Activated gamma-delta T cell treated with Interleukin-2 at 50 U/mL for 16 hours (primary cell): Measurements from ENCODE around the gene CKAP2L.

Source experiments
- DNase-seq: peaks from one replicate; pipeline ENCODE4 v3.0.0-alpha.2; 2020

CKAP2L gene

DNA sequence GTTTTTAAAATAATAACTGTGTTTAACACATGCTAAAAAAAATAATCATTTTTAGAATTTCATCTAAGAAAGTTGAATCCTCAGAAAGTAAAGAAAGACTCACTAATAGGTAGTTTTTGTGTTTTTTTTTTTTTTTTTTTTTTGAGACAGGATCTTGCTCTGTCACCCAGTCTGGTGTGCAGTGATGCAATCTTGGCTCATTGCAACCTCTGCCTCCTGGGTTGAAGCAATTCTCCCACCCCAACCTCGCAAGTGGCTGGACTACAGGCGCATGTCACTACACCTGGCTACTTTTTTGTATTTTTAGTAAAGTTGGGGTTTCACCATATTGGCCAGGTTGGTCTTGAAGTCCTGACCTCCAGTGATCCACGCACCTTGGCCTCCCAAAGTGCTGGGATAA lies 7.1 kb downstream of the CKAP2L start:
- no peak for DNase-seq

DNA sequence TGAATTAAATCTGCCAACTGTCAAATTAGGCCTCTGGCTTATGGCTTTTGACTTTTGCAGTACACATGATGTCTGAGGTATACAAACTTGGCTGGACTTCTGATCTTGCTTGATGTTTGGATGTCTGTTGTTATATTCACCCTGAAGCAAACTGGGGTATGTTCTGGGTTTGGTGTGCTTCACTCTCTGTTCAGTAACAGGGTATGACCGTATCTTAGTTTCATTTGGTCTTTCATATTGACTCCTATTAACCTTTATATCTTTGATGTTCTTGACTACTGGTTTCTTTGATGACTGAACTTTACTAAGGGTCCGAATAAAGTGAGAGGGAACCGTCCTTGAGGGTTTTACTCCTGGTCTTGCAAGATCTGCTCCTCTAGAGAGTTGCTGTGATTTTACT lies 8.2 kb downstream of the CKAP2L start:
- DNase-seq = no peak

DNA sequence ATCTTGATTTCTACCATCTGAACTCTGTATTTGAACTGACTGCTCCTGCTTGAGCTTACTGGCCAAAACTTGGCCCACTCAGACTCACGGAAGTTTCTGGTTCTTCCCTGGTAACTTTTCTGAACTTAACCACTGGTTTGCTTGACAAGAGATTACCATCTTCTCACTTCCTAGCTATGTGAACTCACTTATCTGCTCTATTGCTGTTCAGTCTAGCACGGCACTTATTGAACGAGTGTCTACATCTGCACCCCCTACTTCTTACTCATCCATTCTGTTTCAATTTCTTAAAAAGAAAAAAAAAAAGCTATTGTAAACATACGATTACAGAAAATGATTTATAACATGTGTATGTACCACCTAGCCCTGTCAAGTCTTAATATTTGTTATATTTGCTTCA lies 9.0 kb downstream of the CKAP2L start:
- DNase-seq = no peak

DNA sequence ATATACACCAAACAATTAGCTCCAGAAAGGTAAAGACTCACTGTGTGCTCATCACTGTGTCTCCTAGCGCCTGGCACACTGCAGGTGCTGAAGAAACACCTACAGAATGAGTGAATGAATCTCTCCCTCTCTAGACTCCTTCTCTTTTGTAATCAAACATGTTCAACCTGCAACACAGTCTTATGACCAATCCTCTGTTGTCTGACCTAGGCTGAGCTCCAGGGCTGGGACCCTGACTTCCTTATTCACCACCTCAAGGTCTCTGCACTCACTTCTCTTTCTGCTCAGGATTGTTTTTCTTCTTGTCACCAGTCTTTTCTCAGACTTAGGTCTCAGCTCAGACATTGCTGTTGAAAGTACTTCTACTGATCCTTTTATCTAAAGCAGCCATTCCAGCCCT lies 9.8 kb downstream of the CKAP2L start:
- DNase-seq = no peak

DNA sequence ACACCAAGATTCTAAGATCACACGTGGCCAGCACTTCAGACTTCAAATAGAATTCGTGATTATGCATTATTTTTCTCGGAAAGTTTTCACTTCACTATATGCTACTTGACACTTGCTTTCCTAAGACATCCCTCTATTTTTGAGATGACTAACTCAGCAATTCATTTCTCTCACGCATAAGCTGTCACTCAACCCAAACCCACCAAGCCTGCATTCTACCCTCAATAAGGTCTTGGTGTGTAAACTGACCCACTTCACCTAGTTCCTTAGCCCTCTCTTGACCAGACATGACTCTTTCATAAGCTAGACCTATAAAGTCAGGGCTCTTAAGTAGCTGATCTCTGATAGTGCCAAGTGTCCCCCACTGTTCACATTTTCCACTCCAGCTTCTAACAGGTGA lies 11.7 kb downstream of the CKAP2L start:
- DNase-seq = no peak

DNA sequence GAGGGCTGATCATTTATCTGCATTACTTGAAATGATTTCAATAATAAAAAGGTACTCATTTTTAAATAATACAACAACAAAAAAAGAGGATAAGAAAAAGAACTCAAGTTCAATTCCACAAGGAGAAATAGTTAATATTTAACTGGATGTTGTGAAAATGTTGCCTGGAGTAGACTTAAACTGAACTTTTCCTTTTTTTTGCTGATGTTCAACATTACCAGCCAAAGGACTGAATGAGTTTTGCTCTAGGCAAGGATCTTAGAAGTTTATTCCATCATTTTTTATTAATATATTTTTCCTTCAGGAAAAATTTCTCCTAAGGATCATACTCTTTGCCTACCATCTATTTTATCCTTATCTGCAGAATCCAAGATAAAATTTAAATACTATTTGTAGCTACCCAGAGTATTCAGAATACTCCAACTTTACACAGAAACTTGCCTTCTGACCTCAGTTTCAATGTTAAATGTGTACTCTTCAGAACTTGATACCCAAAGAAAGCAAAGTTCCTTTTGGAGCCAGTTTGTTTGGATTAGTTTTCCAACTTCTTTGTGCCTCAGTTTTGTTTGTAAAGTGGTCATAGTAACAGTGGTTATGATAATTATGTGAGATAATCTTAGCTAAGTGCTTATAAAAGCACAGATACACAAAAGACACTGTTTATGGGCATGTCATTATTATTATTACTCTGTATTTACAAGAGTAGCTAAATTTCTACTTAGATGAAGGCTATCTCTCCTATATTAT lies 12.8 kb downstream of the CKAP2L start:
- no peak for DNase-seq

DNA sequence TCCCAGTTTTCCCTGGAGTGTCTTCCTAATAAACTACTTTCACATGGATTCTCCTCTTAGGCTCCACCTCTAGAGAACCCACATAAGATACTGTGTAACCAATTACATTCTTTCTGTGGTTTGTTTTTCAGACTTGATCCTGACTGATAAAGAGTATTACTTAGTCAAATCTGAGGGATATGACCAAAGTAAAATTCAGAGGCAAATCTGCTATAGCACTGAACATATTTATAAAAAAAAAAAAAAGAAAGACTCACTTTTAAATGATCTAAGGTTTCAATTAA lies 13.9 kb downstream of the CKAP2L start:
- no peak for DNase-seq

DNA sequence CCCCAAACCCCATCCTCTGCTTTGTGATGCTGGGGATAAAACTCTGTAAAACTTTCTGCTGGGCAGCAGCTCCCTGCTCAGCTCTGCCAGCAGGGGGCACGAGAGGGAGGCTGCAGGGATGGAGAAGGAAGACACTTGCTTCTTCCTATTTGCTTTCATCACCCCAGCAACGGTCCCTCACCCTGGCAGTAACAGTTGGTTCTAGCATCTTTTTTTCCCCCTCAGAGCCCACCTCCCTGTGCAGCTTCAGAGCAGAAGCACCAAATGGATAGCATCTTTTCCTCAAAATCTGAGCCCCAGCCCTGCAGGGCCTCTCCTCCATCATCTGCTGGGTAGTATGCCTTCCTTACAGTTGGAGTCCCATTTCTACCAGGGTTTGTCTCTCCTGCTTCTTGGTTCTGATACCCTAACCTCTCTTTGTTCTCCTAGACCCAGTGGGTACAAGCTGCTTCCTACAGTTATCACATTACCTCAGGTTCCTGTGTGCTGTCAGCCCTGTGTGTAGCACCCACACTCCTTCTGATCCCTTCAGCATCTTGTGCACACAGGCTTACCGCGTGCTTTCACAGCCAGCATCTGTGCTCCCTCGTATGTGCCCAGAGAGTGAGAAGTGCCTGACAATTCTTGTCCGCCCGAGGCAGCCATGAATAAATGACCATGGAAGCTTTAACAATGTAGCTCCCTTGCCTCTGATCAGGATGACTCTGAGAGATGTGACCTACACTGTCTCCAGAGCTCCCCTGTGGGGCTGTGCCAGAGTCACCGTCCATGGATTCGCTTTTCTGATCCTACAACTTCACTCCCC lies 14.5 kb downstream of the CKAP2L start:
- peak; percentile 79 for DNase-seq

DNA sequence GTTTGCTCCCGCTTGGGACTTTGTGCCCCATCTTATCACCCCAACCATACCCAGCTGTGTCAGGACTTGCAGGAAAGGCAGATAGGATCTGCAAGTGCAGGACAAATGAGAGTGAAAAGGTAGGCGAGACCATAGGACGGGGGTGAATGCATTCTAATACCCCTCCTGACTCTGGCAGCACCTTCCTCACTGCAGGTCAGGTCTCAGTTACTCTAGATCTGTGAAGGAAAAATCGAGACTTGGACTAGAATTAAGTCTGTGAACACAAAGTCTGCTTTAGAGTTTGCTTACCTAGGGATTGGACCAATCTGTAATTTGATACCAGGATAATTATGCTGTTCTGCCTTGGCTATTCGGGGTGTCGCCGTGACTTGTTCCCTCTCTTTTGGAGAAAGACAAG lies 23.9 kb downstream of the CKAP2L start:
- DNase-seq = no peak

DNA sequence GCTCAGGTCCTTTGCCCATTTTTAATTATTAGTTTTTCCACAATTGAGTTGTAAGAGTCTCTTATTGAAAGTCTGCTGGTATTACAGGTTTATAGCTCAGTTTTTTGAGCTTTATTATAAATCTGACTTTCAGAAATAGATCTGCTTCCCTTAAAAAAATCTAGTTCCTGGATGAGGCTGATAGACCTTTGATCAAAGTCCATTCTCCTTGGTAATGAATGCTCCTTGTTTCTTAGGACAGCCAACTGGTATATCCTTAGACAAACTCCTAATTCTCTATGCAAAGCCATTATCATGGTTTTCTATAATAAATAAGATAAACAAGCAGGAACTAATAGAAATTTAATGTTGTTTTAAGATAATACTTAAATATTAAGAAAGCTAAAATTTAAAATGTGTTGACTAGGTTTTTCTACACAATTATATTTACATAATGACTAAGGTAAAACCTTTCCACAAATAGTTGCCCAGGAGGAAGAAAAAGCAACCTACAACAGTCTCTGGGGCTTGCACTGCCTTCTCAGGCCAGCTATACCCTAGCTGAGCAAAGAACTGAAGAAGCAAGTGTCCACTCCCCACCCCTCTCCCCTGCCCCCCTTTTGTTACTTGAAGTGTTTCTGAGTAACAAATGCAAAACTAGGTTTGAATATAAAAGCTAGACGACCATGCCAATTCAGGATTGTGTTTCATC lies 26.7 kb downstream of the CKAP2L start:
- no peak for DNase-seq

DNA sequence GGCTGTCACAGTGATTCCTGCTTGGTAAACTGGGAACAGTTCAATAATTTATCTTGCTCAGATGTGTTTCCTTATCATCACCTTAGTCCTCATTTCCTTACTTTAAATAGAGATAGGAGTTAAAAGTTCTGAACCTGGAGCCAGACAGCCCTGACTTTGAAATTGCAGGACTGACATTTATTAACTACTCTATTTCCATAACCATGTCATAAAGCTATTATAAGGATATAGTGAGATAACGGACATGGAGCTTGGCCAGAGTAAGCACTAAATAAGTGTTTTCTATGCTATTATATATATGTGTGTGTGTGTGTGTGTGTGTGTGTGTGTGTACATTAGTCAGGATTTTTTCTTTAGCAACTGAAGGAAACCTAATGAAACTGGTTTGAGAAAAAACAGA lies 30.5 kb downstream of the CKAP2L start:
- no peak for DNase-seq

DNA sequence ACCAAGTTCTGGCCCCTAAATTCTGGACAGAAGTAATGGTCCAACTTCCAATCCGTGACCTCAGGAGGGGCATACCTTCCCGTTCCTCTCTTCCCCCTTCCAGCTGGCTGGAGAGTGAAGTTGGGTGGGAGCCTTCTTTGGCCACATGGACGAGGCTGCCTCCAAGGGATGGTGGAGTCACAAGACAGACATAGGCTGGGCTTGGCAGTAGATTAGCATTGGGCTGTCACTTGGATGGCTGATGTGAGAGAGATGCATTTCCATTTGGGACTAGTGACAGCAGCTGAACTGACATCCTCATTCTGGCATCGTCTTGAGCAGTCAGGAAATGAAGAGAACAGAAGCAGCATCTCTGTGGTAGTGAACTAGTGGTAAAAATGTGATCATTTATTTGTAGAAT lies 31.0 kb downstream of the CKAP2L start:
- DNase-seq = no peak

DNA sequence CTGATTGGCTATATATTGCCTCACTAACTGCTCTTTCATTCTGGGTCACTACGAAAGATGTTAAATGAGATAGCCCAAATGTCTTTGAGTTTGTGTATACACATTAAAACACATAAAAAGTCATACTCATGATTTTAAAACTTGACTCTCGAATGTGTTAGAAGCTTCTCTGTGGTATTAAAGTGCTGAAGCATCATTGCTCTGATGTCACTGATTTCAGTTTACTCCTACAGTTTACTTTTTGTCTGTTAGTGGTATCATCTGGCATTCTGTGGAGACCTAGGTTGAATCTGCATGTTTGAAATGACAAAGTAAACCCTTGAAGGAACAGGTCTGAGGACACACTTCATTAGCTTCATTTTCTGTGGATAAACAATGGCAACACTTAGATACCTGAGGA lies 32.9 kb downstream of the CKAP2L start:
- no peak for DNase-seq

DNA sequence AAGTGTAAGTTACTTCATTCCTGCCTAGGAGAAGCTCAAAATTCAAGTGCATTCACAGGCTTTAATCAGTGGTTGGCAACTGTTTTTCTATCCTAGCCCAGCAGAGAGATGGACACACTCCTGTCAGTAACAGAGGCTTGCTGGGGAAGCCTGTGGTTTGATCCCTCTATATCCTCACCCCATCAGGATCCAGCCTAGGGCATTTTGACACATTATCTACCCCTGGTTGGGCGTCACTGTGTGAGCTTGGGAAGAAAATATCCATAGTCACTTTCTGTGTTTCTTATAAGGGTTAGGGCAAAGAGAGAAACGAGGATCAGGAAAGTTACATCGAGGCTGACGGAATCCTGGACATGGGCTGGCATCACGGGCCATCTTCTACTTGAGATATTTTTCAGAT lies 33.6 kb downstream of the CKAP2L start:
- DNase-seq = no peak

DNA sequence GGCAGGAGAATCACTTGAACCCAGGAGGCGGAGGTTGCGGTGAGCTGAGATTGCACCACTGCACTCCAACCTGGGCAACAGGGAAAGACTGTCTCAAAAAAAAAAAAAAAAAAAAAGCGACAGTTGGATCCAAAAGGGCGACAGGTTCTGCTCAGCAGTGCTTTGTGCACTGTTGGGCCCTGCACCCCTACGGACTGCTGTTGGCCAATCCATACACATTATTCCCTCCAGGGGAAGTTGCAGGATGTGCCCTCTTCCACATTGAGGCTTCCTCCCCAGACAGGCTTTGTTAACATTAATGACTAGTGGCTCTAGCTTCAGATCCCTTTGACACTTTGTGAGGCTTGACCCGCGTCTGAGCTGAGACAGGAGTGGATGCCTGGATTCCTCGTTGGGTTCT lies 34.2 kb downstream of the CKAP2L start:
- no peak for DNase-seq

DNA sequence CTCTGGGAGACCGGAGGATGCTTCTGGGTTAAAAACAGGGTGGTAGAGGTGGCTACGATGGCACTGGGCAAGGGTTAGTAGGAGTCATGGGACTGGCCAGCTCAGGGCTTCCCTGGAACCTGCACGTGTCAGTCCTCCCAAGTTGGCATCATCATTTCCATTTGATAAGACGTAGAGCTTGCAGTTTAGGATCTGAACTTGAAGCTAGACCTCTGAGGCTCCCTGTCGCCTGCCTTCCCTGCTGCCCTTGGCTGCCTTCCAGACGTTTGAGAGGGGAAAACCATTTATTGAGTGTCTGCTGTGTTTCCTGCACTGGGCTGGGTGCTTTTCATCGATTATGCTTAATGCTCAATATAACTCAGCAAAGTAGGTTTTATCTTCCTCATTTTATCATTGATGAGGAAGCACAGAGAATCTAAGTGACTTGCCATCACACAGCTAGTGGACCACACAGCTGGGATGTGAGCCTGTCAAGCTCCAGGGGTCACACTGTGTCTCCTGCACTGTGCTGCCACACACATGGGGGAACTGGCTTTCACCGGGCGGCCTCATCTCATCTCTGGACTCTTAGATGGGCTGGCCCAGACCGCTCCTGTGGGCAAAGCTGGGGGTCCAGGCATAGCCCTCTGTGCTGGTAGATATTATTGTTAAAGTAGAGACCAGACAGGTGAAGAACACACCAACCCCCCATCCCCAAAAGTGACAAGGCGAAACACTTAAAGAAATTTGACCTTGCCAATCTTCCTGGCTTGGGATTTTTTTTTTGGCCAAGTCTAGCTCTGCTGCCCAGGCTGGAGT lies 35.8 kb downstream of the CKAP2L start:
- no peak for DNase-seq

DNA sequence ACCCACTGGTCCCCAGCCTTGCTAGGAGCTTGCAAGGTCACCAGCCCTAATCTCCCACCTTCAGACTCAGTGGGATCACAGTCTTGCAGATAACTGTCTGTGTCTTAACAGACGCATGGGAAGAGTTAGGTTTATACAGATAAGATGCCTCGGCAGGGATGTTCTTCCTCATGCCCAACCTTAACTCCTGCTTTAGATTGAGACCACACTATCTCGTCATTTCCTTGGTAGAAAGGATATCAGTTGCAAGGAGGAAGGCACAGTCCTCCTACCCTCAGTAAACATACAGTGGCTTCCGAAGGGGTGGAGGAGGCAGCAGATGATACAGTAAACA lies 36.4 kb downstream of the CKAP2L start:
- DNase-seq = no peak

DNA sequence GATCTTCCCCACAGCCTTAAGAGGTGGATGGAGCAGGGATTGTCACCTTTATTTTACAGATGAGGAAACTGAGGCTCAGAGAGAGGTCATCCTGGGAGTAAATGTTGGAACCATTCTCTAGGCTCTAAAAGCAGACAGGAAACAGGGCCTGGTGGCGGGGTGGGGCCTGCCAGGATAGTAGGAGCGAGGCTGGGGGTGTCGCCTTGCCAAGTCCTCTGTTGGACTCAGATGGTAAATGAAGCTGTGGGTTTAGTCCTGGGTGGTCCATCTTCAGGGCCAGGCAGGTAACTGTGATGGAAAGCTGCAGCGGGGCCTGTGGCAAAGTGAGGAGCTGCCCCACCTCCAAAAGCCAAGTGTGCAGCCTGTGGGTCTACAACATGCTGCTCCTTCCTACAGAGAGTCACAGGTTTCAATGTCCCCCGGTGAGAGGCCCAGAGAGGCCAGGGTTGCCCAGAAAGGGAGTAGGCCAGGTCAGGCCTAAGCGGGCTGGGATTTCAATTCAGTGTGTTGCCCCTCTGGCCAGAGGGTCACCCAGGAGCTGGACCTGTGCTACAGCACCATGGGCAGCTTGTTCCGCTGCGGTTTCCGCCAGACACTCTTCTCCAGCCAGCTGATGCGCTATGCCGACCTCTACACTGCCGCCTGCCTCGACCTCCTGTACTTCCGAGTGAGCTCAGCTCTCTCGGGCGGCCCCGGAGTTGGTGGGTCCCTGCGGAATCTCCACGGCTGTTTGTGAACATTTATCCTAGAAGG lies 37.0 kb downstream of the CKAP2L start:
- no peak for DNase-seq

DNA sequence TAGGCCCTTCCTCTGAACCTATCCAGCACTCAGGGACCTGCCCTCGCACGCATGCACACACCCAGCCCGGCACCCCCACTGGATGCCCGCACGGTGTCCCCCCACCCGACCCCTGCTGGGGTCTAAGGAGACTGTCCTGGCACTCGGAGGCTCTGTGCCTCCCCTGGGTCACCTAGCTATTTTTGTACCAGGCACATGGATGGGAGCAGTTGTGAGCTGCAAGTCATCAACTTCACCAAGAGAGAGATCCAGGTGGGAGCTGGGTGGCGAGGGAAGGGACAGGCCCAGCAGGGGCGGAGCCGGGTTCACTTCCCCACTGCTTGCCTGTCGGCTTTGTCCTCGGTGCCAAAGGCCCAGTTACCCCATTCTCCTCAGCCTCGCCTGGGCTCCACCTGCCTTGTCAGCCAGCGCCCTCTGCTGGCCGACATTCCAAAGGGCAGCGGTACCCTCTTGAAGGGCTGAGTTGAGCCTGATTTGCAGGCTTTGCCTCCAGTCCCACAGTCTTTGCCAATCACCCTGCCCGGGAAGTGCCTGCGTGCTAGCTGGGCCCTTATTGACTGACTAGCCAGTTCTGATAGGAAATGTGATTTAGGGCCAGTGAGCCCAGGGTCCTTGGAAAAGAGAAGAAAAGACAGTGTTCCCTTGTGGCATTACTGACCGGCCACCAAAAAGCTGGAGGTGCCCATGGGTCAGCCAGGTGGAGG lies 37.8 kb downstream of the CKAP2L start:
- peak; percentile 86 for DNase-seq

DNA sequence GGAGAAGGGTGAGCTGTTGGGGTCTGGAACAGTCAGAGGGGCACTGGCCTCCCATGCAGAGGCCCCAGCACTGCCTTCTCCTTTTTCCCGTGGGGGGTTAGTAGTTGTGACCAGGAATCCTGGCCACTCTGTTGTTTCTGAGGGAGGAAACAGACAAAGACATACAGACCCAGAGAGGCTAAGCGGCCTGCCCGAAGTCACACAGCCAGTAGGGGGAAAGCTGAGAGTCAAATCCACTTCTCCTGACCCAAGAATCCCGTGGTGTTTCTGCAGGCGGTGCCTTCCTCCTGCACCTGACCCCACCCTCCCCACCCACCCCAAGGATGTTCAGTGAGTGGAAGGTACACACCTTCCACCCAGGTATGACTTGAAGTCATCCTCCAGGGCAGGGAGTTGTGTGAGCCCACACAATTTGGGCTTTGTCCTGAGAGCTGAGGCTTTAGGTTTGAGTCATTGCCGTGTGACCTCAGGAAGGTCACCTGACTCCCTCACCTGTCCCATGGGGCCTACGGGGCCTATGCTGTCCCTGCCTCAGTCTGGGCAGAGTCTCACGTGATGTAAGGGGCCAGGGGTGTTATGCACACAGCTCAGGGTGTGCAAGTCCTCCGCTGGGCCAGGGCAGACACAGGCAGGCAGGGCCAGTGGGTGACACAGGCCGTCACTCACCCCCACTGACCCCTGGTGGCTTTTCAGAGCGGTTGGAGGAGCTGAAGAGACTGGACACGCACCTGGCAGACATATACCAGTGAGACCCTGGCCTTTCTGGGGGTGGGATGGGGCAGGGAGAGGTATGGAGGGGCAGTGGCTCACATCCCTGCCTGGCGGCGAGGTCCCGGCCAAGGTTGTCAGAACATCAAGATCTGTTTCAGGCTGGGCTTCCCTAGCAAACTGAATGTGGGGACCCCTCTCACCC lies 38.6 kb downstream of the CKAP2L start:
- DNase-seq = no peak
